NT2/D1 (cell line): Measurements from ENCODE around the gene PRKCH.

Experiments used
- DNase-seq: peaks from one replicate; pipeline ENCODE4 v3.0.0-alpha.2; 2011; ENCODE audit warnings: low read depth, low spot score
- H3K27me3 ChIP-seq: 2 replicates; pipeline ENCODE4 v1.6.0; 2011; ENCODE audit warnings: mild to moderate bottlenecking; ENCODE audit not compliant: insufficient read length, insufficient read depth
- H3K36me3 ChIP-seq: 2 replicates; pipeline ENCODE4 v1.6.1; 2011; ENCODE audit warnings: mild to moderate bottlenecking, low read length, mixed read lengths; ENCODE audit not compliant: insufficient read depth, insufficient read length
- H3K4me1 ChIP-seq: 2 replicates; pipeline ENCODE4 v1.5.1; 2011; ENCODE audit not compliant: insufficient read depth, insufficient read length
- H3K4me3 ChIP-seq: 2 replicates; pipeline ENCODE4 v1.5.1; 2011; ENCODE audit warnings: low read depth; ENCODE audit not compliant: insufficient read length
- H3K9ac ChIP-seq: 2 replicates; pipeline ENCODE4 v1.6.0; 2011; ENCODE audit warnings: low read depth; ENCODE audit not compliant: insufficient read length
- H3K9me3 ChIP-seq: 2 replicates; pipeline ENCODE4 v1.5.1; 2011; ENCODE audit warnings: mild to moderate bottlenecking, low read length; ENCODE audit not compliant: insufficient read depth
- SUZ12 ChIP-seq: IDR thresholded peaks from 2 replicates; pipeline ENCODE4 v1.6.1; 2011; ENCODE audit not compliant: insufficient read length, insufficient read depth; ENCODE audit errors: extremely low read depth
- YY1 ChIP-seq: IDR thresholded peaks from 2 replicates; pipeline ENCODE4 v1.6.1; 2011; ENCODE audit not compliant: insufficient read length, insufficient read depth
- ZNF274 ChIP-seq: IDR thresholded peaks from 2 replicates; pipeline ENCODE4 v1.6.1; 2011; ENCODE audit warnings: mild to moderate bottlenecking, low read depth, low read length

The PRKCH gene

GRCh38 chr14:61281948-61282275 is 39.5 kb upstream of the PRKCH start:
- Histone ChIP-seq H3K4me3 (no peak overlapping the region), H3K4me1 (peaks cover 6% of the 10 kb centered on the region), H3K9ac (no peak overlapping the region), H3K36me3 (no peaks in the 10 kb centered on the region), H3K27me3 (peaks cover 19% of the 10 kb centered on the region), H3K9me3 (peaks cover 8% of the 10 kb centered on the region; the same call in 1 of the 2 replicates)
- DNase-seq, result no peak
- TF ChIP-seq SUZ12, result no peak
- TF ChIP-seq YY1, result no peak
- no peak for TF ChIP-seq ZNF274

DNA sequence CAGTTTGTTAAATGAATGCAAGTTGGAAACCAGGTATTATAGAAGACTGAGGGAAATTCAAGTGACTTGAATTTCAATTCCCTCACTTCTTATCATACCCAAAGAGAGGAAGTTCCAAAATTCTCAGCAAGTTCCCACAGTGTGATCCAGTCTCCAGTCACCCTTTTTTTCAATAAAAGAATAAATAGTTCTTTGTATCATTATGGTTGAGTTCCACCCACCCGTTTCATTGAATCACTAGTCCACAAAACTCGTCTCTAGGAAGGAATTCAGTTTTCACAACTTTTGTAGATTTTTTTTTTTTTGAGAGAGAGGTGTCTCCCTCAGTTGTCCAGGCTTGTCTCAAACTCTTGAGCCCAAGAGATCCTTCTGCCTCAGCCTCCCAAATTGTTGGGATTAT is 38.6 kb upstream of the PRKCH start:
- H3K27me3 ChIP-seq, result peaks cover 19% of the 10 kb centered on the region
- peaks cover 6% of the 10 kb centered on the region for H3K4me1 ChIP-seq
- no peak for DNase-seq
- TF ChIP-seq ZNF274 (no peak), YY1 (no peak), SUZ12 (no peak)
- H3K36me3 ChIP-seq, result no peaks in the 10 kb centered on the region
- no peak overlapping the region for H3K9ac ChIP-seq
- H3K9me3 ChIP-seq, result peaks cover 8% of the 10 kb centered on the region; the same call in 1 of the 2 replicates
- no peak overlapping the region for H3K4me3 ChIP-seq

DNA sequence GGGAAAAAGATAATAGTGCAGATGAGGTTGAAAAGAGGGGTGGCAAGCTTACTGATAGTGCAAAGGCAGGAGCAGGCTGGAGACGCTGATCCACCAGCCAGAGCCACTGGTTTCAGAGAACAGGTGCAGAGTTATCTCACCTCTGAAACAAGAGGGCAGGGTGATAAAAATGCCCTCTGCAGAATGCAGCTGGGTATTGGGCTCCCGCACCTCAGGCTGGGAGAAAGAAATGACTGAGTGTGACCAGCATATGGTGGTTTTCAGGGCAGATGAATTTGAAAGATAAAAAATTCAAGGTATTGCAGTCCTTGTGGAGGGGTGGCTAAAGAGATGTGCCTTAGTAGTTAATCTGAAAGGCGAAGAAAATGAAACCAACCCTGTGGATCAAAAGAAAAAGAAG is 37.4 kb upstream of the PRKCH start:
- Histone ChIP-seq H3K36me3 (no peaks in the 10 kb centered on the region), H3K9me3 (peaks cover 8% of the 10 kb centered on the region; the same call in 1 of the 2 replicates), H3K4me1 (peaks cover 6% of the 10 kb centered on the region), H3K9ac (no peak overlapping the region), H3K27me3 (peaks cover 19% of the 10 kb centered on the region), H3K4me3 (no peak overlapping the region)
- DNase-seq, result no peak
- TF ChIP-seq SUZ12, result no peak
- TF ChIP-seq ZNF274, result no peak
- TF ChIP-seq YY1, result no peak

DNA sequence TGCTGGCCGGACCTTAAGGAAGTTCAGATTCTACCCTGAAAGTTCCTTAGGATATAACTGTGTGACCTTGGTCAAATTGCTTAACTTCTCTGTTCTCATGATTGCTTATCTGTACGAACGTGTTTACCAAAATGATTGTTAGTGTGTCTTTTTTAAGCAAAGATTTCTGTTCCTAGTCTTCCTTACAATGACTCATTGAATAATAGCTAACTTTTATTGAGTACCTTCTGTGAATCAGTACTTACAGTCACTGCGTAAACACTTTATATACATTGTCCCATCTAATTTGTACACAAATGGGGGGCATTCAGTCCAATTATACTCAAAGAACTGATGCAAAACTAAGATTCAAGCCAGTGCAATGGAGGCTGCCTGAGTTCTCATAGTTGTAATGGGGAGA is 36.0 kb upstream of the PRKCH start:
- 0 out of 2 replicates have a peak, but pooled peaks cover under 1% of the 10 kb centered on the region for H3K9me3 ChIP-seq
- H3K9ac ChIP-seq, result no peak overlapping the region
- peaks cover under 1% of the 10 kb centered on the region for H3K4me1 ChIP-seq
- H3K36me3 ChIP-seq, result no peaks in the 10 kb centered on the region
- TF ChIP-seq YY1, result no peak
- TF ChIP-seq SUZ12, result no peak
- TF ChIP-seq ZNF274, result no peak
- no peak for DNase-seq
- no peak overlapping the region for H3K4me3 ChIP-seq
- H3K27me3 ChIP-seq, result peaks cover 8% of the 10 kb centered on the region

DNA sequence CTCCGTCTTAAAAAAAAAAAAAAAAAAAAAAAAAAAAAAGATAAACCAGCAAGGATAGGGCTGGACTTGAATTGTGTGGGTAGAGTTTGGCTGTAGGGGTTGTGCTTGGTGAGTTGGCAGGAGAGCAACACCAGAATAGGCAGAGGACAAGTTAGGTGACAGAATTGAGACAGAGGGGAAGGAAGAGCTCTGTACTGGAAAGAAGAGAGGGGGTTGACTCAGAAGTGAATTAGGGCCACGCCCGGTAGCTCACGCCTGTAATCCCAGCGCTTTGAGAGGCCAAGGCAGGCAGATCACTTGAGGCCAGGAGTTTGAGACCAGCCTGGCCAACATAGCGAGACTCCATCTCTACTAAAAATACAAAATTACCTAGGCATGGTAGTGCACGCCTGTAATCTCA is 34.2 kb upstream of the PRKCH start:
- no peaks in the 10 kb centered on the region for H3K36me3 ChIP-seq
- H3K27me3 ChIP-seq, result peaks cover 3% of the 10 kb centered on the region
- no peaks in the 10 kb centered on the region for H3K9me3 ChIP-seq
- H3K4me3 ChIP-seq, result no peak overlapping the region
- H3K4me1 ChIP-seq, result no peaks in the 10 kb centered on the region
- DNase-seq, result no peak
- H3K9ac ChIP-seq, result no peak overlapping the region
- TF ChIP-seq SUZ12 (no peak), YY1 (no peak), ZNF274 (no peak)

DNA sequence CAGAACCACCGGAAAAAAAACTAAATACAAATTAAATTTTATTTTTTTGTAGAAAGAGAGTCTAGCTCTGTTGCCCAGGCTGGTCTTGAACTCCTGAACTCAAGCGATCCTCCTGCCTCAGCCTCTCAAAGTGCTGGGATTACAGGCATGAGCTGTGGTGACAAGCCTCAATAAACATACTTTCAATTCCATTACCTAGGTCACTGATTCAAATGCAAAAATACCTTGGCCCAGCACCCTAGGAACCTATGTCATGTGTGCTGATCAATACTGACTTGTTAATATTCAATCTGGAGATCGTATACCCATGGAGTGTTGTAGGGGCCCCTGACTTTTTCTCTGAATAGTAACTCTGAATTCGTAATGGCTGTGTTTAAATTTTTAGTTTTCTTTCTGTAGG is 33.2 kb upstream of the PRKCH start:
- H3K36me3 ChIP-seq, result no peaks in the 10 kb centered on the region
- H3K4me1 ChIP-seq, result no peaks in the 10 kb centered on the region
- H3K4me3 ChIP-seq, result no peak overlapping the region
- TF ChIP-seq ZNF274 (no peak), SUZ12 (no peak), YY1 (no peak)
- DNase-seq, result no peak
- H3K27me3 ChIP-seq, result peaks cover 2% of the 10 kb centered on the region
- H3K9me3 ChIP-seq, result no peaks in the 10 kb centered on the region
- H3K9ac ChIP-seq, result no peak overlapping the region

DNA sequence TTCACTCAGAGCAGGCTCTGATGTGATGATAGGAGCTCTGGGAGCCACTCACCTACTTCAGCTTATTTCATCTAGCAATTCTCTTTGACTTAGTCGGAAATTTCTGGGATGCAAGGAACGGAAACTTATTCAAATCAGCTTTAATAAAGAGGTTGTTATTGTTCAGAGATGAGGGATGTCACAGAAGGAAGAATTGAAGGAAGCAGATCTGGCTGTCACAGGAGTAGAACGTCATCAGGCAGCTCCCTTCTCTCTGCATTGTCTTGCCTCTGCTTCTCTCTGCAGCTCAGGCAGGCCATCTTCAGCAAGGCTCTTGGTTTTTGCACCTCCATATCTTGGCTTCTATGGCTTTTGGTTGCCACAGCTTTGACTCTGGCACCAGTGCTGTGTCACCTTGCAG is 32.7 kb upstream of the PRKCH start:
- Histone ChIP-seq H3K36me3 (no peaks in the 10 kb centered on the region), H3K9me3 (no peaks in the 10 kb centered on the region), H3K27me3 (no peaks in the 10 kb centered on the region), H3K4me3 (no peak overlapping the region), H3K9ac (no peak overlapping the region), H3K4me1 (no peaks in the 10 kb centered on the region)
- TF ChIP-seq YY1, result no peak
- TF ChIP-seq SUZ12, result no peak
- no peak for TF ChIP-seq ZNF274
- DNase-seq, result no peak

- no peaks in the 10 kb centered on the region for H3K36me3 ChIP-seq
- no peak overlapping the region for H3K9ac ChIP-seq
- no peaks in the 10 kb centered on the region for H3K4me1 ChIP-seq
- no peak for DNase-seq
- no peaks in the 10 kb centered on the region for H3K27me3 ChIP-seq
- no peak overlapping the region for H3K4me3 ChIP-seq
- H3K9me3 ChIP-seq, result no peaks in the 10 kb centered on the region
- TF ChIP-seq YY1 (no peak), ZNF274 (no peak), SUZ12 (no peak)
These were observed 30.7 kb upstream of the PRKCH start for GRCh38 chr14:61290701-61291100.
